ENCODE results near the gene LRRTM1. TPM values are rescaled to one million over a fixed set of nuclear protein-coding genes. Genes with fewer than 3 reads are reported as not detected.

The LRRTM1 gene
- polyA plus RNA-seq, 4 donors, result 2.9 to 29.1 (median 21.1) TPM

DNA sequence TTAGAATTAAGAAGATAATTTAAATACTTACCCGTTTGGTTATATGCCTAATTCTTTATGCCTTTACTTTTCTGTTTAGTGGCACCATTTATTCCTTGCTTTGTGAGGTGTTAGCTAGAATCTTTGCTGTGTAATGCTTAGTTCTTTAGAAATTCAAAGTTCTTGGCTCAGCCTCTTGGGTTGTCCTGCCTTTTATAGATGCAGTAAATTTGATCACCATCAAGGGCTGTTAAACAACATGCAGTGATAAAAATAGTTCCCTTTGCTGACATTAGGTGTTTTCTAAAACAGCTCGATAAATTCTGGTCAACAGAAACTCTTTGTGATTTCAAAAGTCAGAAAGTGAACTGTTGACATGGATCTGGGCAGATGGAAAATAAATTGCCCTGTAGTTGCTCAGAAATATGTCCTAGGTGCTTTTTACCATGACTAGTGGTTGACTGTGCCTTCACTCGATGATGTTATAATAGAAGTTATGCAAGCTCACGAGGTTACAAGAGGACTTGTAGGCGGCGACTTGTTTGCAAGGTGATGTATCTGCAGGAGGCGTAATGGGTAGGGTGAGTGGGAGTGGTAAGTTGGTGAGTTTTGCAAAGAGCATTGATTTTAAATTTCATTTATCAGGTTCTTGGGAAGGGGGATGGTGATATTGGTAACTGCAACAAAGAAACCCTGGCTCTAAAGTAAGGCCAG lies 52.1 kb downstream of the LRRTM1 start:
- peak in 1 of 4 donors; percentile 8 for DNase-seq (ENCODE audit: low read depth in 4 of 4, low spot score in 3 of 4)

Data from left renal pelvis (tissue), 4 donors.